GM21737 (cell line): ENCODE results near the gene NTNG2.

Experiments used
- ATAC-seq: cut with Tn5 transposase; IDR thresholded peaks from one replicate; pipeline ENCODE4 v1.9.1; 2021; ENCODE audit warnings: mild to moderate bottlenecking, moderate library complexity; ENCODE audit not compliant: unreplicated experiment

The NTNG2 gene

DNA sequence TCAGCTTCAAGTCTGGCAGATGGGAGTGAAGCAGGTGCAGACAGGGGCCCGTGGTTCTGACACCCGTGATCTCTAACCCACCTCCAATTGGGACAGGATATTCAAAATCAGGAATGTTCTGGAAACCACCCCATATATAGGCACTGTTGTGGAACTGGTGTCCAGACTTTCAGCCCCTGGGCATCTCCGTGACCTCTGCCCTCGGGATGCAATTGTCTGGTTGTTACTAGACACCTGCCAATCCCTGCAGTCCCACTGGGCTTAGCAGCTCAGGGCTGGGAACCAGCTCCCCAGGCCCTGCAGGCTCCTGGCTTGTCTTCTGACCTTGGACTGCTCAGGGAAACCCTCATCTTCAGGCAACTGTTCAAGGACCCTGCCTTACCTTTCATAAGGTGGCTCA is 38.8 kb downstream of the NTNG2 start:
- ATAC-seq, result no peak

- no peak for ATAC-seq
Measured at GRCh38 chr9:132201139-132201538, 39.3 kb downstream of the NTNG2 start.

- no peak for ATAC-seq
Measured at GRCh38 chr9:132201780-132202703, 40.2 kb downstream of the NTNG2 start.

DNA sequence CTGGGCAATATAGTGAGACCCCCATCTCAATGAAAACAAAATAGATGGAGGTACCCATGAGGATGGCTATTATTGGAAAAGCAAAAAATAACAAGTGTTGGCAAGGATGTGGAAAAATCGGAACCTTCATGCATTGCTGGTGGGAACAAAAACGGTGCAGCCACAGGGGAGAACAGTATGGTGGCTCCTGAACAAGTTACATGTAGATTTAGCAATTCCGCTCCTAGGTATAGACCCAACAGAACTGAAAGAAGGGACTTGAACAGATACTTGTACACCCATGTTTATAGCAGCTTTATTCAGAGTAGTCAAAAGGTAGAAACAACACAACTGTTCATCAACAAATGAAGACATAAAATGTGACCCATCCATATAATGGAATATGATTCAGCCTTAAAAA is 43.0 kb downstream of the NTNG2 start:
- ATAC-seq, result no peak

DNA sequence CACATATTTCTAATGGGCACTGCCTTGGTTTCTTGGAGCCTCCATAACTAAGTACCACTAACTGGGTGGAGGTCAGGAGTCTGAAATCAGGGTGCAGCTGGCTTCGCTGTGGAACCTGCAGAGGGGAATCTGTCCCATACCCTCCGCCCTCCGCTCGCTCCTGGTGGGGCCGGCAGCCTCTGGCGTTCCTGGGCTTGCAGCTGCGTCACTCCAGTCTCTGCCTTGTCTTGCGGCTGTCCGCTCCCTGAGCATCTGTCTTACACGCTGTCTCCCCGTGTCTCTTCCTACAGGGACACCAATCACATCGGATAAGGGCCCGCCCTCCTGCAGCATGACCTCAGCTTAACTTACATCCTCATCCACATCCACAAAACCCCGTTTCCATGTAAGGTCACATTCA is 45.4 kb downstream of the NTNG2 start:
- no peak for ATAC-seq

DNA sequence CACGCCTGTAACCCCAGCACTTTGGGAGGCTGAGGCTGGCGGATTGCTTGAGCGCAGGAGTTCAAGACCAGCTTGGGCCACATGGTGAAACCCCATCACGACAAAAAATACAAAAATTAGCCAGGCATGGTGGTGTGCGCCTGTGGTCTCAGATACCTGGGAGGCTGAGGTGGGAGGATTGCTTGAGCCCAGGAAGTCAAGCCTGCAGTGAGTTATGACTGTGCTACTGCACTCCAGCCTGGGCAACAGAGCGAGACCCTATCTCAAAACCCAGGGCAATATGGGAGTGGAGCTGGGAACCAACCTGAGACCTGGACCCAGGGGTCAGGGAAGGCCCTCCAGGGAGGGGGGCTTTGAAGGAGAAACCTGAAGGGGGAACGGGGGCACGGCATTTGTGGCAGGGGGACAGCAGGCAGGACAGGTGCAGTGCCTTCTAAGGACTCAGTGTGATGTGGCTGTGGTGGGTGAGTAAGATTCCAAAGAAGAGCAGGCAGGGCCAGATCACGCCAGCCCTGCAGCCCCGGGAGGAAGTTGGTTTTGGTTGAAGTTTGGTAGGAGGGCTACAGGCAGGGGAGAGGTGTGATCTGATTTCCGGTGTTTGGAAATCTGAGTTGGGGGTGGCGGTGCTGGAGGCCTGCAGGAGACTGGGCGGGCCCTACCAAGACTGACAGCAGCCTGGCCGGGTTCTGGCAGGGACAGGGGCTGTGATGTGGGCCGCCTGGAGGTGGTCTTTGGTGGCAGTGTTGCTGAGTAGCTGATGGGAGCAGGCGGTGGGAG is 46.2 kb downstream of the NTNG2 start:
- no peak for ATAC-seq

DNA sequence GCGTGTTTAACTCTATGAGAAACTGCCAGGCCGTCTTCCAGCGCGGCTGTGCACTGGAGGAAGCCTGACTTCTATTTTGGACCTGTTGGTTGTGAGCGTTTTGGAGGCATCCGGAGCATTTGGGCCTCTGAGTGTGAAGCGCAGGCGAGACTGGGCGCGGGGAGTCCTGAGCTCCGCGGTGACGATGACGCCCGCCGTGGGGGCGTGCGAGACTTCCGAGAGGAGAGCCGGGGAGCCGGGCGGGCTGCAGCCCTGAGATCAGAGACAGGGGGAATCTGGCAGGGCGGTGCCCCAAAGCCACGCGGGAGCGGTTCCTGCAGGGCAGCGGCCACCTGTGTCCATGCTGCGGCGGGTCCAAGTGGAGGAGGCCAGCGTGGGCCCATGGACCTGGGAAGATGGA is 47.4 kb downstream of the NTNG2 start:
- no peak for ATAC-seq

GRCh38 chr9:132210472-132211145 is 48.8 kb downstream of the NTNG2 start:
- no peak for ATAC-seq

DNA sequence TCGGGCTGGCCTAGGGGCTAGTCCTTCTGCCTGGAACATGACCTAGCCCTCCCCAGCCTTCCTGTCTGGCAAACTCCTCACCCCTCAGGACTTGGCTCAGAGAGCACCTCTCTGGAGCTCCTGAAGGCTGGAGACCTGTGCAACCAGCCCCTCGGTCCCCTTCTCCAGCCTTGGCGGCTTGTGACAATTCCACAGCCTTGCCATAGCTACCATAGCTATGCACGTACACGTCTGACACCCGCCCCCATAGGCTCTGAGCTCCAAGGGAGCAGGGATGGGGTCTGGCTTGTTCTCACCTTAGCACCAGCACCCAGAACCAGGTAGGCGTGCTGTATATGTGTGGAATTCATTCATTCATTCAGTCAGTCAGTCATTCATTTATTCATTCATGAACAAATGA is 49.7 kb downstream of the NTNG2 start:
- no peak for ATAC-seq

DNA sequence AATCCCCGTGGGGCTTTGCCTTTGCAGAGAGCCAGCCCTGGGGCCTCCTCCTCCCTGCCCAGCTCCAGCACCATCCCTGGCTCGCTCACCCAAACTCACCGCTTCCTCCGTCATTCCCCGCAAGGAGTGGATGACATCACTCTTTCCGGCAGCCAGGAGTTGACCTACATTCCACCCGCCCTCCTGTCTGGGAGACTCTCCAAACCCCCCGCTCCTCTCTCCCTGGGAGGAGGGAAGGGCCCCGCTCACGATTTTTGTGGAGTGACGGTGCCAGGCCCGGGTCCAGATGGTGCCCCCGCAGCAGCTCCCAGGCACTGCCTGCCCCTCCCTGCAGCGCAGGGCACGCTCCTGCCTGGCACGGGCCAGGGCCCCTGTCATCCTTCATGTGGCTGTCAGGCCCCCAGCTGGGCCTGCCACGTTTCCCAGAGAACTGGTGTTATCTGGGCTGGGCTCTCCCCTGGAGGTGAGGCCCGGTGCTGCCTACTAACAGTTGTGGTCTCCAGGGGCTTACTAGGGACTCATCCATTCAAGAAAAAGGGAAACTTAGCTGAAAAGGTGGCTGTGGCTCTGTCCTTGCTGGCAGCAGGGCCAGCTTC is 52.3 kb downstream of the NTNG2 start:
- no peak for ATAC-seq

GRCh38 chr9:132216861-132217619 is 55.2 kb downstream of the NTNG2 start:
- ATAC-seq, result no peak

GRCh38 chr9:132218208-132218607 is 56.4 kb downstream of the NTNG2 start:
- no peak for ATAC-seq

GRCh38 chr9:132221941-132222340 is 60.1 kb downstream of the NTNG2 start:
- no peak for ATAC-seq

- no peak for ATAC-seq
Measured at GRCh38 chr9:132224645-132225044, 62.8 kb downstream of the NTNG2 start.

GRCh38 chr9:132226571-132227430 is 64.9 kb downstream of the NTNG2 start:
- no peak for ATAC-seq

- ATAC-seq, result no peak
Measured at GRCh38 chr9:132228062-132228461, 66.2 kb downstream of the NTNG2 start.

- no peak for ATAC-seq
Measured at GRCh38 chr9:132230605-132231004, 68.7 kb downstream of the NTNG2 start.

DNA sequence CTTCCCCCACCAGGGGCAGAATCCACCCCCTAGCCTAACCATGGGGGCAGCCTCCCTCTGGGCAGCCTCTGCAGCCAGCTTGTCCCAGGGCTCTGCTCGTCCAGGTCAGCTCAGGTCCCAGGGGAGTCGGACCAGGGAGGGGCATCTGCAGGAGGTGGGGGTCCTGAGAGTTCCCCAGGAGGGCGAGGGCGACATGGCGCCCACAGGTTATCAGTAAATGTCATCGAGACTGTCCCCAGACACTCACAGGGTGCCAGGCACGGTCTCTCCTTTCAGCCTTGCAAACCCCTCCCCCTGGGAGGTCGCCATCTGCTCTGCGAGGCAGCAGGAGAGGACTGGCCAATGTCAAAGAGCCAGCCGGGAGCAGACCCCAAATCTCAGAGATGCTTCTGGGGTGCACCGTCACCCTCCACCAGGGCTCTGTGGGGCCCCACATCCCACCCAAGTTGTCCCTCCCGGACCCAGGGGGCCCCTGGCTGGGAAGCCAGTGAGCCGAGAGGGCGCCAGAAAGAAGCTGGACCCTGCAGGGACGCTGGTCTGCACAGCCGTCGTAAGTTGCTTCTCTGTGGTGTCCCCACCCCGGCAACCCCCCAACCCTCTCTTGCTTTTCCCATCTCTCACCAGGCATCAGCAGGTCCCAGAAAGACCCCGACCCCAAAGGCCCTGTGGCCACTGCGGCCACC is 69.3 kb downstream of the NTNG2 start:
- no peak for ATAC-seq

DNA sequence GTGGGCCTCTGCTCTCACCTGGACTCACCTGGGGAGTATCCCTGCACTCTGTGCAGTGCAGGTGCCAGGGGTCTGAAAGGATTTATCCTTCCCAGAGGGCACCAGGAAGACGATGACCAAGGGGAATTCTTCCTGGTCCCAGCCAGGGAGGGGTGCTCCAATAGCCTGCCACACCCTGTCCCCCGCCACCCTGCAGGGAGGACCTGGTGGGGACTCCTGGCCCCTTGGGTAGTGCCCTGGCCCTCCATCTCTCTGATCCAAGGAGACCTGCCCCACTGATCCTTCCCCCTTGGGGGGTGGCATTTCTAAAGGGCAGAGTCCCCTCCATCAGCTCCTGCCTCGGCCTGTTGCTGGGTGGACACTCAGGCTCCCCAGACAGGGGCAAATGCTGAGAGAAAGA is 70.7 kb downstream of the NTNG2 start:
- ATAC-seq, result no peak
